ENCODE results near the gene PLXNA1.

Gene PLXNA1

GRCh38 chr3:127025456-127025855 lies 42.5 kb downstream of the PLXNA1 start:
- DNase-seq = no peak

GRCh38 chr3:127026036-127026435 lies 43.1 kb downstream of the PLXNA1 start:
- DNase-seq = no peak

- DNase-seq = no peak
Observed at GRCh38 chr3:127026661-127027060, 43.7 kb downstream of the PLXNA1 start.

GRCh38 chr3:127027061-127027735 lies 44.3 kb downstream of the PLXNA1 start:
- no peak for DNase-seq

- DNase-seq = no peak
Observed at GRCh38 chr3:127027811-127028548, 45.1 kb downstream of the PLXNA1 start.

- no peak for DNase-seq
Observed at GRCh38 chr3:127028781-127029657, 46.1 kb downstream of the PLXNA1 start.

- DNase-seq = no peak
Observed at GRCh38 chr3:127029658-127030507, 47.0 kb downstream of the PLXNA1 start.

- DNase-seq = no peak
Observed at GRCh38 chr3:127030508-127031412, 47.8 kb downstream of the PLXNA1 start.

- DNase-seq = no peak
Observed at GRCh38 chr3:127031413-127031810, 48.5 kb downstream of the PLXNA1 start.

GRCh38 chr3:127031845-127032244 lies 48.9 kb downstream of the PLXNA1 start:
- DNase-seq = no peak

GRCh38 chr3:127032296-127032990 lies 49.5 kb downstream of the PLXNA1 start:
- DNase-seq = no peak

Measured in SIG-M5 (cell line).